ENCODE results near the gene HLA-A. TPM values are rescaled to one million over a fixed set of nuclear protein-coding genes. Genes with fewer than 3 reads are reported as not detected.

The HLA-A gene
- total and polyA plus RNA-seq, 2 of the 13 experiments (the other 11 are each of a cell fraction or from before 2014, with no cell fraction given) = 345 to 527 TPM

- H4K20me1 ChIP-seq (ENCODE audit: insufficient read depth, low read length) = no peaks in the 10 kb centered on the region
- intact Hi-C loops (cut with micrococcal nuclease; ENCODE audit: unreplicated experiment) = no loop called here
- no peak overlapping the region for H3K4me3 ChIP-seq (replicated peaks in 1 of 3; ENCODE audit: insufficient read depth in 1 of 3, low read depth in 2 of 3, low read length in 3 of 3)
- no peak overlapping the region for H2AFZ ChIP-seq (ENCODE audit: low read length)
- in situ Hi-C loops (cut with HindIII; ENCODE audit: extremely low pct_ligation_motif_present, low pct_unique_long_range_greater_than_20kb) = no loop called here
- POLR2A ChIA-PET = interaction anchor here (1.5 kb wide), 1 partner anchor 20 kb away, joined by 4 read pairs; no protein-coding TSS in a partner anchor
- no peak for TF ChIP-seq ZFP37 (CRISPR knock-in tag; IDR thresholded peaks at IDR 0.05; ENCODE audit: borderline replicate concordance)
- TF ChIP-seq HMGXB3 (CRISPR knock-in tag; IDR thresholded peaks at IDR 0.05; ENCODE audit: borderline replicate concordance) = no peak
- TF ChIP-seq DPF2 (CRISPR knock-in tag; IDR thresholded peaks at IDR 0.05; ENCODE audit: borderline replicate concordance, low read depth) = no peak
- no peak for TF ChIP-seq ZNF382 (CRISPR knock-in tag; IDR thresholded peaks at IDR 0.05; ENCODE audit: borderline replicate concordance)
- no peak for TF ChIP-seq CENPT (CRISPR knock-in tag; IDR thresholded peaks at IDR 0.05; ENCODE audit: low read depth)
- TF ChIP-seq CC2D1A (CRISPR knock-in tag; IDR thresholded peaks at IDR 0.05) = no peak
- no peak for TF ChIP-seq CHD4 (IDR thresholded peaks at IDR 0.05; ENCODE audit: borderline replicate concordance, low read length)
- no peak for TF ChIP-seq RERE (CRISPR knock-in tag; IDR thresholded peaks at IDR 0.05; ENCODE audit: low read depth)
- TF ChIP-seq NFE2L2 (IDR thresholded peaks at IDR 0.05; ENCODE audit: low read length) = no peak
- TF ChIP-seq TRIM24 (CRISPR knock-in tag; IDR thresholded peaks at IDR 0.05) = no peak
- H3K36me3 ChIP-seq (replicated peaks in 1 of 2; ENCODE audit: control insufficient read depth in 1 of 2, insufficient read depth in 2 of 2, low read length in 2 of 2) = no peaks in the 10 kb centered on the region
- H3K27ac ChIP-seq (ENCODE audit: extremely low read length, insufficient read depth, low read length) = no peak overlapping the region
- H3K4me1 ChIP-seq (ENCODE audit: insufficient read depth, low read length) = peaks cover 22% of the 10 kb centered on the region
- DNase-seq (ENCODE audit: low spot score) = no peak
- no peaks in the 10 kb centered on the region for H3K9me3 ChIP-seq (ENCODE audit: low read length)
- H3K9ac ChIP-seq (ENCODE audit: insufficient read depth, low read depth, low read length) = no peak overlapping the region
- CTCF ChIA-PET (ENCODE audit: low intra/inter-chr PET ratio, low total read pairs) = no interaction called here
- no peaks in the 10 kb centered on the region for H3K79me2 ChIP-seq (ENCODE audit: insufficient read depth, low read length)
- no peak for FAIRE-seq
- H3K27me3 ChIP-seq (ENCODE audit: control insufficient read depth in 1 of 2, insufficient read depth in 2 of 2, low read length in 2 of 2) = no peaks in the 10 kb centered on the region
- 69% methylated on average over 2 of the region's 2 CpGs for WGBS (ENCODE audit: low lambda C conversion rate)
- no peak overlapping the region for H3K4me2 ChIP-seq (ENCODE audit: low read depth, low read length)
- ATAC-seq = no peak
- BruUV-seq (replicated peaks) = no TSS peak
Measured at GRCh38 chr6:29984992-29985391, 42.7 kb downstream of the HLA-A start.

All from HepG2 (cell line).